ENCODE data around the gene CEACAM5.
"Not testable (repeated sequence)": the region's sequence is repeated elsewhere in the genome, so short reads cannot be mapped to it uniquely, and the experiment has no call there.

Gene CEACAM5

GRCh38 chr19:41740415-41741243 is 32.2 kb downstream of the CEACAM5 start:
- DNase-seq = no peak

- no peak for DNase-seq
Observed at GRCh38 chr19:41741244-41741554, 32.8 kb downstream of the CEACAM5 start.

GRCh38 chr19:41744850-41745249 is 36.4 kb downstream of the CEACAM5 start:
- DNase-seq = no peak

GRCh38 chr19:41745756-41746155 is 37.3 kb downstream of the CEACAM5 start:
- no peak for DNase-seq

- peak in 3 of 4 experiments; percentile 10 to 23 (median 11) for DNase-seq
Observed at GRCh38 chr19:41746593-41747227, 38.3 kb downstream of the CEACAM5 start.

- DNase-seq = no peak
Observed at GRCh38 chr19:41748012-41748411, 39.6 kb downstream of the CEACAM5 start.

- not testable (repeated sequence) for DNase-seq
Observed at GRCh38 chr19:41750248-41751134, 42.1 kb downstream of the CEACAM5 start.

- peak; percentile 56 to 69 (median 60) for DNase-seq
Observed at GRCh38 chr19:41753159-41753558, 44.7 kb downstream of the CEACAM5 start.

- peak; percentile 34 to 57 (median 38) for DNase-seq
Observed at GRCh38 chr19:41753936-41754529, 45.6 kb downstream of the CEACAM5 start.

- no peak for DNase-seq
Observed at GRCh38 chr19:41755328-41755913, 47.0 kb downstream of the CEACAM5 start, which contains the start of gene CEACAM6. TSS of gene CEACAM6 (plus strand) at chr19:41755530. CDS start at chr19:41755639, 109 bp downstream.

- no peak for DNase-seq
Observed at GRCh38 chr19:41758846-41759245, 50.4 kb downstream of the CEACAM5 start.

GRCh38 chr19:41767115-41767514 is 58.7 kb downstream of the CEACAM5 start:
- DNase-seq = no peak

GRCh38 chr19:41768105-41768504 is 59.7 kb downstream of the CEACAM5 start:
- DNase-seq = not testable (repeated sequence)

GRCh38 chr19:41769608-41770007 is 61.2 kb downstream of the CEACAM5 start:
- DNase-seq = no peak

GRCh38 chr19:41771410-41771809 is 63.0 kb downstream of the CEACAM5 start:
- DNase-seq = no peak

GRCh38 chr19:41774515-41774980 is 66.1 kb downstream of the CEACAM5 start:
- no peak for DNase-seq

- no peak for DNase-seq
Observed at GRCh38 chr19:41776700-41777099, 68.3 kb downstream of the CEACAM5 start.

Measured in activated CD4-positive, CD25-positive, alpha-beta regulatory T cell (primary cell).